K562 (cell line): ENCODE results near the gene CAMK1D. TPM values are rescaled to one million over a fixed set of nuclear protein-coding genes. Genes with fewer than 3 reads are reported as not detected.
"Not testable (repeated sequence)": the region's sequence is repeated elsewhere in the genome, so short reads cannot be mapped to it uniquely, and the experiment has no call there.

Experiments
- ATAC-seq: fragments of 200-7000 bp; cut with Tn5 transposase; 3 replicates; pipeline ENCODE4 v1.9.1; 2020; ENCODE audit warnings: moderate library complexity
- BruUV-seq: library from RNA; stranded (reverse); fragments of 400-500 nt; replicated peaks from 2 replicates; lab custom pipeline; 2021; lab: Mats Ljungman, UMichigan
- CTCF ChIA-PET: fragments of 300-600 bp; formaldehyde crosslinking; extraction: SDS; loops from one replicate; lab custom pipeline; 2021; ENCODE audit warnings: low intra/inter-chr PET ratio; lab: Yijun Ruan, JAX
- POLR2A ChIA-PET: fragments of 300-600, 350-650 bp; sonication (Branson Sonifier 250); formaldehyde crosslinking; extraction: SDS; loops from one replicate; lab custom pipeline; 2021; ENCODE audit warnings: antibody characterized with exemption, inconsistent platforms; lab: Yijun Ruan, JAX
- DNase-seq, 4 experiments: peaks; one replicate each; pipeline versions ENCODE4 v3.0.0 to v3.0.0-alpha.2; 2011 to 2018; ENCODE audit warnings: low spot score in 3 of 4, mixed read lengths in 3 of 4; ENCODE audit errors: extremely low read depth in 1 of 4
- FAIRE-seq: peaks from 2 replicates; lab custom pipeline; 2011; peaks lifted over from hg19 to GRCh38; lab: Jason Lieb, UNC
- H2AFZ ChIP-seq: 2 replicates; pipeline ENCODE4 v1.6.0; 2011; ENCODE audit warnings: low read depth, low read length, control low read depth, inconsistent platforms
- H3K27ac ChIP-seq: fragments of 200-600 bp; 3 replicates; pipeline ENCODE4 v1.8.0; 2011; ENCODE audit warnings: low read depth, mild to moderate bottlenecking, control low read depth, inconsistent platforms, low read length, moderate library complexity, mixed read lengths; ENCODE audit errors: extremely low read depth
- H3K27me3 ChIP-seq, 2 experiments: fragments of 300-600 bp in 1 of 2; 2 replicates in 1 of 2; 3 replicates in 1 of 2; pipeline versions ENCODE4 v1.6.0 to v1.8.0; 2011; ENCODE audit warnings: inconsistent platforms in 2 of 2, low read length in 2 of 2, mild to moderate bottlenecking in 1 of 2, mixed read lengths in 1 of 2, moderate library complexity in 1 of 2; ENCODE audit not compliant: control insufficient read depth in 2 of 2, insufficient read depth in 2 of 2
- H3K36me3 ChIP-seq: fragments of 300-600 bp; 3 replicates; pipeline ENCODE4 v1.8.0; 2011; ENCODE audit warnings: mild to moderate bottlenecking, low read length, inconsistent platforms; ENCODE audit not compliant: control insufficient read depth, insufficient read depth
- H3K4me1 ChIP-seq, 2 experiments: fragments of 200-600 bp in 1 of 2; replicated peaks in 1 of 2; 2 replicates in 1 of 2; 3 replicates in 1 of 2; pipeline versions ENCODE4 v1.5.1 to v1.8.0; 2011; ENCODE audit warnings: inconsistent platforms in 2 of 2, low read length in 2 of 2, mild to moderate bottlenecking in 1 of 2, mixed read lengths in 1 of 2, moderate library complexity in 1 of 2; ENCODE audit not compliant: control insufficient read depth in 2 of 2, insufficient read depth in 2 of 2
- H3K4me2 ChIP-seq: 2 replicates; pipeline ENCODE4 v1.6.1; 2011; ENCODE audit warnings: low read length, control low read depth, inconsistent platforms, mixed read lengths; ENCODE audit not compliant: insufficient read depth
- H3K4me3 ChIP-seq: fragments of 200-600 bp; sonication (generic), shearing (Covaris generic); 2 replicates; pipeline ENCODE4 v1.5.1; 2016; ENCODE audit warnings: control low read depth, inconsistent platforms
- H3K79me2 ChIP-seq: fragments of 200-600 bp; 3 replicates; pipeline ENCODE4 v1.8.0; 2011; ENCODE audit warnings: low read length, inconsistent platforms; ENCODE audit not compliant: control insufficient read depth, insufficient read depth
- H3K9ac ChIP-seq, 2 experiments: 2 replicates each; pipeline versions ENCODE4 v1.6.0 to v1.6.1; 2011; ENCODE audit warnings: low read depth in 2 of 2, low read length in 2 of 2, control low read depth in 1 of 2, inconsistent platforms in 1 of 2, mild to moderate bottlenecking in 1 of 2, mixed read lengths in 1 of 2; ENCODE audit not compliant: insufficient read depth in 1 of 2
- H3K9me1 ChIP-seq: one replicate; pipeline ENCODE4 v1.6.0; 2011; ENCODE audit warnings: inconsistent platforms, mild to moderate bottlenecking, low read length, moderate library complexity; ENCODE audit not compliant: control insufficient read depth, insufficient read depth
- H3K9me3 ChIP-seq: replicated peaks from 2 replicates; pipeline ENCODE4 v1.5.1; 2011; ENCODE audit warnings: low read depth, low read length, inconsistent platforms; ENCODE audit not compliant: control insufficient read depth, insufficient read depth
- H4K20me1 ChIP-seq: replicated peaks from 2 replicates; pipeline ENCODE4 v1.6.1; 2011; ENCODE audit warnings: low read length, inconsistent platforms, mixed read lengths; ENCODE audit not compliant: control insufficient read depth, insufficient read depth
- CSDE1 ChIP-seq, 2 experiments: fragments of 450-650 bp; IDR thresholded peaks; 2 replicates each; pipeline ENCODE4 v1.6.1; 2016; ENCODE audit warnings: mild to moderate bottlenecking in 1 of 2
- GATAD2A ChIP-seq: fragments of 450-650 bp; IDR thresholded peaks from 2 replicates; pipeline ENCODE4 v1.6.1; 2017
- GTF2B ChIP-seq: IDR thresholded peaks from 2 replicates; pipeline ENCODE4 v1.6.1; 2011; ENCODE audit not compliant: insufficient read length; ENCODE audit errors: extremely low read depth
- JUNB ChIP-seq: fragments of 450-650 bp; formaldehyde crosslinking; conservative IDR thresholded peaks from 2 replicates; pipeline ENCODE4 v1.4.0; 2020; ENCODE audit warnings: mild to moderate bottlenecking
- MCM5 ChIP-seq: fragments of 450-650 bp; IDR thresholded peaks from 2 replicates; pipeline ENCODE4 v1.6.1; 2016; ENCODE audit warnings: low read depth
- NONO ChIP-seq, 2 experiments: fragments of 200-400 bp in 1 of 2; fragments of 450-650 bp in 1 of 2; formaldehyde crosslinking in 1 of 2; IDR thresholded peaks; 2 replicates each; pipeline ENCODE4 v1.6.1; 2017; ENCODE audit warnings: low read depth in 2 of 2, mild to moderate bottlenecking in 2 of 2, moderate library complexity in 2 of 2, low read length in 1 of 2
- PURB ChIP-seq: sonication (generic); formaldehyde crosslinking; IDR thresholded peaks from 2 replicates; pipeline ENCODE4 v1.9.0; 2021; ENCODE audit warnings: low read depth, mild to moderate bottlenecking, missing genetic modification reagents
- RFX7 ChIP-seq: fragments of 250-450 bp; sonication (Bioruptor Pico); IDR thresholded peaks from 2 replicates; pipeline ENCODE4 v1.5.1; 2021; ENCODE audit warnings: mild to moderate bottlenecking
- SLC30A9 ChIP-seq: fragments of 250-450 bp; sonication (Bioruptor Pico); IDR thresholded peaks from 2 replicates; pipeline ENCODE4 v1.8.0; 2022; ENCODE audit warnings: mild to moderate bottlenecking, moderate library complexity
- SMC3 ChIP-seq: conservative IDR thresholded peaks from 2 replicates; pipeline ENCODE4 v1.6.1; 2011; ENCODE audit warnings: low read depth, low read length, improper control_type of control experiment; ENCODE audit not compliant: insufficient read depth
- XRCC3 ChIP-seq: fragments of 450-650 bp; IDR thresholded peaks from 2 replicates; pipeline ENCODE4 v1.6.1; 2017; ENCODE audit warnings: mild to moderate bottlenecking, moderate library complexity
- ZHX1 ChIP-seq: fragments of 150-350 bp; conservative IDR thresholded peaks from 2 replicates; pipeline ENCODE4 v1.6.1; 2014; ENCODE audit warnings: low read length
- WGBS: fragments of 100-300 bp; shearing (Covaris generic); methylation state at CpG from one replicate; pipeline ENCODE4 v1.1.6; 2016; ENCODE audit warnings: low coverage, mixed read lengths; ENCODE audit not compliant: insufficient coverage; ENCODE audit errors: missing lambda C conversion rate; 5-methylcytosine and 5-hydroxymethylcytosine counted together
- in situ Hi-C: fragments of 300-500 bp; cut with MboI; formaldehyde crosslinking; loops from 4 replicates; pipeline ENCODE4 v1.15.0; 2018; ENCODE audit warnings: inconsistent platforms, mixed read lengths
- intact Hi-C: fragments of 100-400 bp; cut with micrococcal nuclease; formaldehyde crosslinking; loops from 2 replicates; pipeline ENCODE4 v1.14.2; 2022
- polyA plus RNA-seq, 8 experiments: library from polyadenylated mRNA; depleted of rRNA in 4 of 8; stranded (reverse) in 5 of 8; unstranded in 3 of 8; fragments of >200 nt; fragmentation: Nextera tagmentation in 2 of 8; fragmentation: Illumina TruSeq in 1 of 8; extraction: Ambion mirVana in 2 of 8; extraction: Trizol in 1 of 8; gene quantifications; 2 replicates each; pipeline versions ENCODE4 v1.2.1 to v1.2.3, GENCODE V29; 2011 to 2014; ENCODE audit warnings: inconsistent platforms in 1 of 8, missing spikeins in 1 of 8
- total RNA-seq, 7 experiments: library from RNA; depleted of rRNA in 6 of 7; stranded (reverse); fragments of >200 nt in 6 of 7; fragmentation: Illumina TruSeq in 2 of 7; extraction: Trizol in 2 of 7; gene quantifications; 2 replicates each; pipeline versions ENCODE4 v1.2.1 to v1.2.3, GENCODE V29; 2011 to 2021; ENCODE audit warnings: low replicate concordance in 1 of 7

CAMK1D gene
- total and polyA plus RNA-seq, 9 of the 15 experiments (the other 6 are each of a cell fraction or from before 2014, with no cell fraction given): 0.12 to 0.24 (median 0.20) TPM; not detected in 5

- Histone ChIP-seq H3K27ac (no peak overlapping the region), H4K20me1 (no peaks in the 10 kb centered on the region), H3K36me3 (no peaks in the 10 kb centered on the region), H3K4me3 (no peak overlapping the region), H3K27me3 (peaks cover 9 to 19% of the 10 kb centered on the region in 2 experiments; a peak in 3 of 5 replicates), H3K9me1 (no peaks in the 10 kb centered on the region), H3K9ac (no peak overlapping the region), H3K9me3 (no peaks in the 10 kb centered on the region; the same call in 1 of the 2 replicates), H2AFZ (no peak overlapping the region), H3K79me2 (no peaks in the 10 kb centered on the region), H3K4me1 (no peaks in the 10 kb centered on the region), H3K4me2 (no peak overlapping the region)
- 2% methylated on average over 16 of the region's 16 CpGs for WGBS
- ATAC-seq (no peak), DNase-seq (no peak), FAIRE-seq (no peak)
- POLR2A ChIA-PET: no interaction called here
- intact Hi-C loops (no loop called here), in situ Hi-C loops (no loop called here)
- CTCF ChIA-PET: no interaction called here
- TF ChIP-seq PURB (CRISPR knock-in tag): no peak
- TF ChIP-seq GTF2B: no peak
- TF ChIP-seq GATAD2A: no peak
- no peak for TF ChIP-seq SMC3
- no peak for TF ChIP-seq CSDE1 (IDR thresholded peaks at IDR 0.05)
- no peak for TF ChIP-seq SLC30A9
- TF ChIP-seq XRCC3: no peak
- no peak for TF ChIP-seq MCM5
- no peak for TF ChIP-seq NONO (IDR thresholded peaks at IDR 0.05; ENCODE audit: low read depth in 2 of 2, low read length in 1 of 2)
- no peak for TF ChIP-seq RFX7 (CRISPR knock-in tag)
- TF ChIP-seq ZHX1: no peak
- TF ChIP-seq JUNB (CRISPR knock-in tag): no peak
- no TSS peak for BruUV-seq
Observed at GRCh38 chr10:12438919-12439692, 89.8 kb downstream of the CAMK1D start.

GRCh38 chr10:12439767-12440166 is 90.4 kb downstream of the CAMK1D start:
- WGBS: 1% methylated on average over 6 of the region's 6 CpGs
- H4K20me1 ChIP-seq, ATAC-seq, BruUV-seq, H3K9me3 ChIP-seq, DNase-seq, H3K4me2 ChIP-seq, intact Hi-C loops, CTCF ChIA-PET, H3K4me1 ChIP-seq, POLR2A ChIA-PET, H3K9me1 ChIP-seq, H2AFZ ChIP-seq, H3K9ac ChIP-seq, in situ Hi-C loops, H3K36me3 ChIP-seq, H3K79me2 ChIP-seq, FAIRE-seq, H3K27ac ChIP-seq, H3K4me3 ChIP-seq: not testable (repeated sequence)
- peaks cover 9 to 19% of the 10 kb centered on the region in 2 experiments; a peak in 3 of 5 replicates for H3K27me3 ChIP-seq
